ENCODE results near the gene SNCAIP. TPM values are rescaled to one million over a fixed set of nuclear protein-coding genes. Genes with fewer than 3 reads are reported as not detected.
A peak's percentile ranks its signal among the peaks of the same experiment; 100 is the strongest.

SNCAIP gene
- total RNA-seq, 1 donor from 2014 or later: 6.7 TPM

GRCh38 chr5:122420091-122420490, 108.1 kb downstream of the SNCAIP start:
- peaks cover 3% of the 10 kb centered on the region for H3K27me3 Mint-ChIP-seq (ENCODE audit: unreplicated experiment)
- no peak overlapping the region for H3K4me3 Mint-ChIP-seq (ENCODE audit: unreplicated experiment)
- no peak for TF ChIP-seq CTCF (IDR thresholded peaks at IDR 0.05; ENCODE audit: partially characterized antibody, unreplicated experiment)
- peaks cover 3% of the 10 kb centered on the region for H3K9me3 Mint-ChIP-seq (ENCODE audit: unreplicated experiment)
- peak overlapping the region; percentile 23 for H3K27ac Mint-ChIP-seq (ENCODE audit: unreplicated experiment)
- no peak for DNase-seq
- peaks cover 21% of the 10 kb centered on the region for H3K4me1 Mint-ChIP-seq (ENCODE audit: low read depth, unreplicated experiment)
- no peaks in the 10 kb centered on the region for H3K36me3 Mint-ChIP-seq (ENCODE audit: unreplicated experiment)

- DNase-seq: no peak
- H3K9me3 Mint-ChIP-seq (ENCODE audit: unreplicated experiment): peaks cover 3% of the 10 kb centered on the region
- H3K4me3 Mint-ChIP-seq (ENCODE audit: unreplicated experiment): no peak overlapping the region
- H3K4me1 Mint-ChIP-seq (ENCODE audit: low read depth, unreplicated experiment): peaks cover 19% of the 10 kb centered on the region
- H3K27ac Mint-ChIP-seq (ENCODE audit: unreplicated experiment): no peak overlapping the region
- no peak for TF ChIP-seq CTCF (IDR thresholded peaks at IDR 0.05; ENCODE audit: partially characterized antibody, unreplicated experiment)
- no peaks in the 10 kb centered on the region for H3K36me3 Mint-ChIP-seq (ENCODE audit: unreplicated experiment)
- H3K27me3 Mint-ChIP-seq (ENCODE audit: unreplicated experiment): peaks cover 3% of the 10 kb centered on the region
Observed at GRCh38 chr5:122420537-122421236, 108.7 kb downstream of the SNCAIP start.

GRCh38 chr5:122421374-122422079, 109.5 kb downstream of the SNCAIP start:
- Mint-ChIP-seq H3K9me3 (ENCODE audit: unreplicated experiment) (peaks cover 3% of the 10 kb centered on the region), H3K27me3 (ENCODE audit: unreplicated experiment) (peaks cover 3% of the 10 kb centered on the region), H3K4me1 (ENCODE audit: low read depth, unreplicated experiment) (peaks cover 19% of the 10 kb centered on the region), H3K36me3 (ENCODE audit: unreplicated experiment) (no peaks in the 10 kb centered on the region), H3K27ac (ENCODE audit: unreplicated experiment) (no peak overlapping the region), H3K4me3 (ENCODE audit: unreplicated experiment) (no peak overlapping the region)
- no peak for DNase-seq
- TF ChIP-seq CTCF (IDR thresholded peaks at IDR 0.05; ENCODE audit: partially characterized antibody, unreplicated experiment): no peak

- no peak for TF ChIP-seq CTCF (IDR thresholded peaks at IDR 0.05; ENCODE audit: partially characterized antibody, unreplicated experiment)
- no peak overlapping the region for H3K27ac Mint-ChIP-seq (ENCODE audit: unreplicated experiment)
- no peak for DNase-seq
- no peaks in the 10 kb centered on the region for H3K36me3 Mint-ChIP-seq (ENCODE audit: unreplicated experiment)
- peaks cover 3% of the 10 kb centered on the region for H3K9me3 Mint-ChIP-seq (ENCODE audit: unreplicated experiment)
- H3K27me3 Mint-ChIP-seq (ENCODE audit: unreplicated experiment): no peaks in the 10 kb centered on the region
- peaks cover 19% of the 10 kb centered on the region for H3K4me1 Mint-ChIP-seq (ENCODE audit: low read depth, unreplicated experiment)
- no peak overlapping the region for H3K4me3 Mint-ChIP-seq (ENCODE audit: unreplicated experiment)
Observed at GRCh38 chr5:122423221-122423620, 111.2 kb downstream of the SNCAIP start.

GRCh38 chr5:122424132-122424531, 112.1 kb downstream of the SNCAIP start:
- DNase-seq: no peak

More at GRCh38 chr5:122424132-122424531, 112.1 kb downstream of the SNCAIP start:
- H3K27ac Mint-ChIP-seq (ENCODE audit: unreplicated experiment): no peak overlapping the region
- H3K9me3 Mint-ChIP-seq (ENCODE audit: unreplicated experiment): peaks cover 3% of the 10 kb centered on the region
- H3K4me3 Mint-ChIP-seq (ENCODE audit: unreplicated experiment): no peak overlapping the region
- no peak for TF ChIP-seq CTCF (IDR thresholded peaks at IDR 0.05; ENCODE audit: partially characterized antibody, unreplicated experiment)
- no peaks in the 10 kb centered on the region for H3K27me3 Mint-ChIP-seq (ENCODE audit: unreplicated experiment)
- peaks cover 4% of the 10 kb centered on the region for H3K36me3 Mint-ChIP-seq (ENCODE audit: unreplicated experiment)
- H3K4me1 Mint-ChIP-seq (ENCODE audit: low read depth, unreplicated experiment): peaks cover 13% of the 10 kb centered on the region

Measured in glutamatergic neuron (in vitro differentiated cells).